Measurements from ENCODE around the gene PCDH9.

Gene PCDH9

DNA sequence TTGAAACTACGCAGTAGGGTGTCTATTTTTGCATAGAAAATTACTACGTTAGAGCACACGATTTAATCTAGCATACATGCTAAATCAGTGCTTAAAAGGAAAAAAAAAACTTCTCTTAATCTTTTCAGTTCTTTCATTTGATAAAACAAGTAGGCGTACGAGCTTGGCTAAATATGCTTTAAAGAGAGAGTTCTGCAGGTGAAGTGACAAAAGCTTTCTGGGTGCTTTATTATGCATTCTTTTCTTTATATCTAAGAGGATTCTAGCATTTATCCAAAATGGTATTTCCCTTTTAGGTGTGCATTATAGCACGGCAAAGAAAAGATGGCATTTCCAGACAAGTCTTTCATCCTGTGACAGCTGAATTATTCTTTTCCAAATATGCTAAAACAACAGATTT lies 281.2 kb downstream of the PCDH9 start:
- Mint-ChIP-seq H3K36me3 (ENCODE audit: low read depth) (no peaks in the 10 kb centered on the region), H3K4me1 (ENCODE audit: low read depth) (no peaks in the 10 kb centered on the region), H3K27ac (no peak overlapping the region), H3K9me3 (no peaks in the 10 kb centered on the region), H3K4me3 (no peak overlapping the region), H3K27me3 (no peaks in the 10 kb centered on the region)
- intact Hi-C loops (cut with micrococcal nuclease) = no loop called here

DNA sequence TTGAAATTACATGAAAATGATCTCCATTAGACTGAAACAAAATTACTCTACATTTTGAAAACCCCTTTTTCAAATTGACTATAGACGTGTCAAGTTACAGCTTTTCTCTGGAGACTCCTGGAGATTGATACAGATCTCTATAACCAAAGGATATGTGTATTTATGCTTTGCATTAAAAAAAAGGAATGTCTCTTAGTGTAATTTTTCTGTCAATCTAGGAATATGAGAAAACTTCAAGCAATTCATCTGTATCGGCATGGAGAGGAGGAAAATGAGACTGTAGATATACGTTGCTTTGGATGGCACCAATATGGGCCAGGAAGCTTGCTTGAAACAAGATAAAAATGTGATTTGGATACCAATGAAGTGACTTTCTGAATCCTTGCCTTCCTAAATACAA lies 286.6 kb downstream of the PCDH9 start:
- no peaks in the 10 kb centered on the region for H3K9me3 Mint-ChIP-seq
- no peaks in the 10 kb centered on the region for H3K27me3 Mint-ChIP-seq
- no peaks in the 10 kb centered on the region for H3K4me1 Mint-ChIP-seq (ENCODE audit: low read depth)
- H3K27ac Mint-ChIP-seq = no peak overlapping the region
- no peak overlapping the region for H3K4me3 Mint-ChIP-seq
- no peaks in the 10 kb centered on the region for H3K36me3 Mint-ChIP-seq (ENCODE audit: low read depth)
- intact Hi-C loops (cut with micrococcal nuclease) = no loop called here

DNA sequence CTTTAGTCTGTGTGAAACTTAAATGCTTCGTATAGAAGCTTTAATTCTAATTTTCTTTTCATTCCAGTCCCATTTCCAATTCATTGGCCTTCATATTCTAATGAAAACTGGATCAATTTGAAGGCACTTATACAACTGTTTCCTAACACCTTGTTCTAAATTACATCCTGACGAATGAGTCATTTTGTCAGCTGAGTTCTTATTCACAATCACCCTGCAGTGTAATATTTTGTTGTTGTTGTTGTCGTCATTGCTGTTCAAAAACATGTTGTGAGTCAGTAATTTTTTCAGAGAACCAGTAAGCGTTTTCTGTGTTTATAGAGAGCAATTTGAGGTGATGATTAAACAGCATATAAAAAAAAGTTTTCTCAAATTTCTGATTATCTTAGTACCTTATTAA lies 290.0 kb downstream of the PCDH9 start:
- H3K27me3 Mint-ChIP-seq = no peaks in the 10 kb centered on the region
- no peak overlapping the region for H3K4me3 Mint-ChIP-seq
- H3K27ac Mint-ChIP-seq = no peak overlapping the region
- H3K36me3 Mint-ChIP-seq (ENCODE audit: low read depth) = no peaks in the 10 kb centered on the region
- intact Hi-C loops (cut with micrococcal nuclease) = no loop called here
- no peaks in the 10 kb centered on the region for H3K9me3 Mint-ChIP-seq
- H3K4me1 Mint-ChIP-seq (ENCODE audit: low read depth) = no peaks in the 10 kb centered on the region

DNA sequence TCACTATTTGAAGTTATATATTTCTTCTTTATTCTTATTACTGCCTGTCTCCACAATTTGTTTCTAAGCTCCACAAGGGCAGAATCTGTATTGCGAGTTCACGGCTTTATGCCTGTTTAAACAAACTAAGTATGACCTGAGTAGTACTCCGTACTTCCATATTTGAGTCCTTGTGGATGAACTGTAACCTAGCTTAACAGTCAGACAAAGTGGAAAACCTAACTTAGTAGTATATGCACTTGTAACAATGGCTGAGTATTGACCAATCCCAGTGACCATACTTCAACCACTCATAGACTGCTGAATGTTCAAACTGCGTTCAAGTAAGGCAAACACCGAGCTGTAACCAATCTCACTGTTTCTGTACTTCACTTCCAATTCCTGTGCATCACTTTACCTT lies 292.7 kb downstream of the PCDH9 start:
- no peak overlapping the region for H3K27ac Mint-ChIP-seq
- H3K4me3 Mint-ChIP-seq = no peak overlapping the region
- H3K36me3 Mint-ChIP-seq (ENCODE audit: low read depth) = no peaks in the 10 kb centered on the region
- H3K9me3 Mint-ChIP-seq = no peaks in the 10 kb centered on the region
- H3K4me1 Mint-ChIP-seq (ENCODE audit: low read depth) = no peaks in the 10 kb centered on the region
- intact Hi-C loops (cut with micrococcal nuclease) = no loop called here
- no peaks in the 10 kb centered on the region for H3K27me3 Mint-ChIP-seq

DNA sequence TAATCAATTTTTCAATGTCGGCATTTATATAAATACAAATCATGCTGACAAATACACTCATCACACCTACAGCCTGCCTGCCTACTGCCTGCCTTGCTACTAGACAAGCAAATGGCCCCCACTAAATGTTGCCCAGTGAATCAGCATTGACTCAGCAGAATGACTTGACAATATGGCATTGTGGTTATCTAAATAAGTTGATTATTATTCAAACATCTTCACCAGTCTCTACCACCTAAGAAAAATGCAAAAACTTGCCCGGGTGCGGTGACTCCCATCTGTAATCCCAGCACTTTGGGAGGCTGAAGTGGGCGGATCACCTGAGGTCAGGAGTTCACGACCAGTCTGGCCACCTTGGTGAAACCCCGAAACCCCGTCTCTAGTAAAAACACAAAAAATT lies 296.1 kb downstream of the PCDH9 start:
- intact Hi-C loops (cut with micrococcal nuclease) = no loop called here
- no peaks in the 10 kb centered on the region for H3K9me3 Mint-ChIP-seq
- no peaks in the 10 kb centered on the region for H3K27me3 Mint-ChIP-seq
- H3K4me3 Mint-ChIP-seq = no peak overlapping the region
- no peaks in the 10 kb centered on the region for H3K4me1 Mint-ChIP-seq (ENCODE audit: low read depth)
- H3K27ac Mint-ChIP-seq = no peak overlapping the region
- no peaks in the 10 kb centered on the region for H3K36me3 Mint-ChIP-seq (ENCODE audit: low read depth)

DNA sequence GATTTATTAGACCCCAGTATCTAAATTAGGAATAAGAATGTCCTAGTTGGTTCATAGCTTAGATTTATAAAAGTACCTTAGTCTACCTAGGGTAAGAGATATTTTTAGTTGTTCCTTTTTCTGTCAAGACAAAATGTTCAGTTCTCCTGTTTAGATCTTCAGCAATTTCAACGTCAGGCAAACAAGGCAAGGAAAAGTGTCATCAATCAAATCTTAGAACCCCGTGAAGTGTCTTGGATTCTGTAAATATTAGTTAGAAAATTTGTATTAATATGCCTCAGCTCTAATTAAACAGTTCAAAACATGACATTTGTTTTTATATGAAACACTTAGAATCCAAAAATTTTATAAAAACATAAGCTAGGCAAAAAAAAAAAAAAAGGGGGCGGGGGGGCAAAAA lies 296.6 kb downstream of the PCDH9 start:
- H3K4me1 Mint-ChIP-seq (ENCODE audit: low read depth) = no peaks in the 10 kb centered on the region

DNA sequence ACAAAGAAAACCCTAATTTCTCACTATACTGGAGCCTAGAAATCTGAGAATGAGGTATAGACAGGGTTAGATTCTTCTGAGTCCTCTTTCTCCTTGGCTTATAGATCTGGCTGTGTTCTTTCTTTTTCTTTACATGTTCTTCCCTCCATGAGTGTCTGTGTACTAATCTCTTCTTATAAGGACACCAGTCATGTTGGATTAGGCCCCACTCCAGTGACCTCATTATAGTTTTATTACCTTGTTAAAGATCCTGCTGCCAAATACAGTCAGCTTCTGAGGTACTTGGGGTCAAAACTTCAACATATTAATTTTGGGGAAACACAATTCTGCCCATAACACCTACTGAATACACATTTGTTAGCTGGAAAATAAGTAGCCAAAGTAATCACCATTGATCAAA lies 302.6 kb downstream of the PCDH9 start:
- no peaks in the 10 kb centered on the region for H3K36me3 Mint-ChIP-seq (ENCODE audit: low read depth)
- no peaks in the 10 kb centered on the region for H3K9me3 Mint-ChIP-seq
- intact Hi-C loops (cut with micrococcal nuclease) = no loop called here
- no peaks in the 10 kb centered on the region for H3K27me3 Mint-ChIP-seq
- no peak overlapping the region for H3K27ac Mint-ChIP-seq
- H3K4me1 Mint-ChIP-seq (ENCODE audit: low read depth) = no peaks in the 10 kb centered on the region
- no peak overlapping the region for H3K4me3 Mint-ChIP-seq

More for the DNA sequence above, 296.6 kb downstream of the PCDH9 start:
- no peak overlapping the region for H3K27ac Mint-ChIP-seq
- no peaks in the 10 kb centered on the region for H3K27me3 Mint-ChIP-seq
- intact Hi-C loops (cut with micrococcal nuclease) = no loop called here
- no peaks in the 10 kb centered on the region for H3K36me3 Mint-ChIP-seq (ENCODE audit: low read depth)
- H3K4me3 Mint-ChIP-seq = no peak overlapping the region
- no peaks in the 10 kb centered on the region for H3K9me3 Mint-ChIP-seq

DNA sequence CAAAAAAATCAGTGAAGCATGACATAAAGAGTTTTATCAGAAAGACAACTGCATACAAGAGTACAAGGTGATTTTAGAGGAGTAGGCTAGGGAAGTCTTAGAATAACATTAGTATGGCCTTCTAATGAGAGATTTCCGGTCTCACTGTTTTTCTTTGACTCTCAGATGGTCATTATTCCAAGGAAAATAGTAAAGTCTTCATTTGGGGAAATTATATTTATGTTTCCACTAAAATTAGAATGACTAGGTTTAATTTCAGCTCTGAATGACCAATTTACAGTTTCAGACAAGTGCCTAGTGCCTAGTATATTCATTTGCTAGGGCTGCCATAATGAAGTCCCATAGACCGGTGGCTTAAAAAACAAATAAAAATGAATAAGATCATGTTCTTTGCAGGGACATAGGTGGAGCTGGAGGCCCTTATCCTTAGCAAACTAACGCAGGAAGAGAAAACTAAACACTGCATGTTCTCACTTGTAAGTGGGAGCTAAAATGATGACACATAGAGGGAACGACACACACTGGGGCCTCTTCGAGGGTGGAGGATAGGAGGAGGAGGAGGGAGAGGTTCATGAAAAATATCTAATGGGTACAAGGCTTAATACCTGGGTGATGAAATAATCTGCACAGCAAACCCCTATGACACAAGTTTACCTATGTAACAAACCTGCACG lies 303.1 kb downstream of the PCDH9 start:
- Mint-ChIP-seq H3K4me3 (no peak overlapping the region), H3K27ac (no peak overlapping the region), H3K9me3 (no peaks in the 10 kb centered on the region), H3K4me1 (ENCODE audit: low read depth) (no peaks in the 10 kb centered on the region), H3K36me3 (ENCODE audit: low read depth) (no peaks in the 10 kb centered on the region), H3K27me3 (no peaks in the 10 kb centered on the region)
- intact Hi-C loops (cut with micrococcal nuclease) = no loop called here

DNA sequence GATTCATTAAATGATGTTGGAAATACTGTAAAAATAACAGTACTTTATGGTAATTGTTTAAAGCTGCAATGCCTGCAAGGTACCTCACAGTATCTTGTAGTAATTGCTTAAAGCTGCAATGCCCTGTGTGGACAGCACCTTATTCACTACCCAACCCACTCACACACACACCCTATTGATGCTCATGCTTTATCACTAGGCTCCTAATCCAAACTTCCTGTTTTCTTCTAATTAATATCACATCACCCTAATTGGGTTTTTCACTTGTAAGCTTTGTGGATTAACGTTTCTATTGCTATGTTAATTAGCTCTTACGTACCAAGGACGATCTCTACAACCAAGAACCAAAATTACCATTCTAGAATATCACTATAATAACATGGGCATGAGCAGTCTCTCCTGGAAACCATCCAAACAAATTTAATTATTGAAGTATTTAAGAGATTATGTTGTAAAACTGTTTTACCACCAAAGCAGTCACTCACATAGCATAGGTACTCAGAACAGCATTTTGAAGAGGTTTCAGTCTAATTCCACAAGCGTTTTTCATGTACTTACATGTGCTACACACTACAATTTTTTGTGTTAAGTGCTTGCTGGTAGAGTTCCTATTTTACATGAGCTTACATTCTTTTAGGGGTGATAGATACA lies 303.8 kb downstream of the PCDH9 start:
- Mint-ChIP-seq H3K4me1 (ENCODE audit: low read depth) (no peaks in the 10 kb centered on the region), H3K36me3 (ENCODE audit: low read depth) (no peaks in the 10 kb centered on the region), H3K4me3 (no peak overlapping the region), H3K27ac (no peak overlapping the region), H3K9me3 (no peaks in the 10 kb centered on the region), H3K27me3 (no peaks in the 10 kb centered on the region)
- intact Hi-C loops (cut with micrococcal nuclease) = no loop called here

DNA sequence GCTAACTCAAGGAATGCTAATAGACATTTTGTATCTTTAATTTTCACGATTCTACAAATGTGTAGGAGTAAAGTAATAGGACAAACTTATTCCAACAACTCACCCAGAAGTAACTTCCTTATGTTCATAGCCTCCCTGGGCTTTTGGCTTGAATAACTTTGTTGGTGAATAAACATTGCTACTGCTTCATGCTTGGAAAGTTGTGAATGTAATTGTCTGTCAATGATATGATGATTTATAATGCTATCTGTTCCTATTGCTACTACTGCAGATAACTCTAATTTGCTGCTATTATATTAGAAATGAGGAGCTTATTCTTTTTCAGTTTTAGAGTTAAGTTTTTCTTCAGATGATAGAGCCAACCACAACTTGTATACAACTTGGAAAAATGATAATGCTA lies 307.7 kb downstream of the PCDH9 start:
- H3K4me3 Mint-ChIP-seq = no peak overlapping the region
- H3K9me3 Mint-ChIP-seq = peaks cover 10% of the 10 kb centered on the region
- H3K27ac Mint-ChIP-seq = no peak overlapping the region
- H3K4me1 Mint-ChIP-seq (ENCODE audit: low read depth) = no peaks in the 10 kb centered on the region
- H3K36me3 Mint-ChIP-seq (ENCODE audit: low read depth) = no peaks in the 10 kb centered on the region
- no peaks in the 10 kb centered on the region for H3K27me3 Mint-ChIP-seq
- intact Hi-C loops (cut with micrococcal nuclease) = no loop called here

DNA sequence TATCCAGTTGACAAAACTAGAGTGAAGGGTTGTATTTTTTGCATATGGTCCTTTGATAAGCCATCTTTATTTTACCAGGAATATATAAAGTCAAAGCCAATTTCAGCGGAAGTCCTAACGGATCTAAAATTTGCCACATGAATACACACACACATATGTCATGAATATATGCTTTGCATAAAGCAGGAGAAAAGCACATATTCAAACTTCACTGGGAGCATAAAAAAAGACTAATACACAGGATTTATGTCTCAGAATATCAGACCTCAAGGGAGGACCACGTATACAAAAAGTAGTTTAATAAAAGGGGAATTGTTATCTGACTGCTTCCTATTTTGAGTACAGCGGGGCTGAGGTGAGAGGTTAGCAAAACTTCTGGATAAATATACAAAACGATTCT lies 308.7 kb downstream of the PCDH9 start:
- no peak overlapping the region for H3K4me3 Mint-ChIP-seq
- H3K9me3 Mint-ChIP-seq = peaks cover 10% of the 10 kb centered on the region
- no peaks in the 10 kb centered on the region for H3K27me3 Mint-ChIP-seq
- H3K36me3 Mint-ChIP-seq (ENCODE audit: low read depth) = no peaks in the 10 kb centered on the region
- H3K4me1 Mint-ChIP-seq (ENCODE audit: low read depth) = no peaks in the 10 kb centered on the region
- no peak overlapping the region for H3K27ac Mint-ChIP-seq
- intact Hi-C loops (cut with micrococcal nuclease) = no loop called here

DNA sequence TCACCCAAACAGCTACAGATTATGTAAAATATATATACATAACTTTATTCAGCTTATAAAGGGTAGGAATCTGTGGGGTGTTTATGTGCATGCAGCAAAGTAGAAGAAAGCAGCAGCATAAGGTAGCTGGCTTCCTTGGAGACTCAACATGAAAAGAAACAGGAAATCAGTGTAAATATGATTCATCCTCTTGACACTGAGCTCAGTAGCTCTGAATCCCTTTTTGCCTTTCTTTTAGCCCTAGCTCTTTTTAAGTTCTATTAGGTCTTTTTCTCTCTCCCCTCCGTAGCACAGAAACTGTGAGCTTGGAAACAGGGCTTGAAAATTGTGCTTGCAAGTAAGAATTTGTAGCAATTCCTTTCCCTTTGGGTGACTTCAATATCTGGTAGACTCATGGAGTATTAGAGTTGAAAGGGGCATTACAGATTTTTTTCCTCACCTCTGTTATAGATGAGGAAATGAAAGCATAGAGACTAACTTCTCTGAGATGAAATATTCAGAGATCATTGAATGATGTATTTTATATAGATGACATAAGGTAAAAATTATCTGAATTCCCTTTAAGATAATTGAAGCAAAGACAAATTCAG lies 314.4 kb downstream of the PCDH9 start:
- Mint-ChIP-seq H3K4me1 (ENCODE audit: low read depth) (no peaks in the 10 kb centered on the region), H3K9me3 (peaks cover 10% of the 10 kb centered on the region), H3K36me3 (ENCODE audit: low read depth) (no peaks in the 10 kb centered on the region), H3K4me3 (no peak overlapping the region), H3K27me3 (no peaks in the 10 kb centered on the region), H3K27ac (no peak overlapping the region)
- intact Hi-C loops (cut with micrococcal nuclease) = no loop called here

DNA sequence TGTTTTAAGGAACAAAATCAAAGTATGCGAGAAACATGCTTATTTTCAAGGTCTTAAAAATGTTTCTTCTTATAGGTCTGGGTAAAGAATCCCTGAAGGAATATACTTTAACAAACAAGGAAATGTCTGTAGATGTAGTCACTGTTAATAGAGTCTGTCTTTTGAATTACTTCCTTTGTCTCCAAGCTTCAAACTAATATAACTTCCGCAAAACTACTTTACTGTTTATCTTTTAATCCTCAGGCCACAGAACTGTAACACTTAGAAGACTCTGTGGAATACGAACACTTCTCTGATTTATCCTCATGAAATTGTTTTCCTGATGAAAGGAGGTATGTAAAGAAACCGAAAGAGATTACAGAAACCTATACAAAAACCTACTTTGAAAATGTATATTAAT lies 316.0 kb downstream of the PCDH9 start:
- intact Hi-C loops (cut with micrococcal nuclease) = no loop called here
- no peak overlapping the region for H3K4me3 Mint-ChIP-seq

DNA sequence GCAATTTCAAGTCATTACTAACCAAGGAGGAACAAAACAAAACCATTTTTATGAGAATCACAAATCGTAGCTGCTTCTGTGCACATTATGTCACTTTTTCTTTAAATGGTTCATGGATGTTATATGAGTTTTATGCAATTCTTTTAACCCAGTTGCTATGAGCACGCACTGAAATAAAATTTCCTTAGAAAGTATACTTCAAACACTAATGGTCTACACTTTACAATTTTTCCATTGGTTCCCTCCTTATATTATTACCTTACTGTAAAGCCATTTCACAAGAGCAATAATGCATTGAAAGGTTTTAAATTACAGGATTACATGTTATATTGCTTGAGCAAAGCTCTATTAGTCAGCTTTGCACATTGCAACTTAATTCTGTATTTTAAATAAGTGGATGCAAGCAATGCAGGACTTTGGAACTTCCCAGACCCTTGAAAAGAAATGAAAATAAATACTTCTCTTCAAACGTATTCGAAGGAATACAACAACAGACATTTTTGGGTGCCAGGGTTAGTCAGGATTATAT lies 318.7 kb downstream of the PCDH9 start:
- no peak overlapping the region for H3K27ac Mint-ChIP-seq
- H3K36me3 Mint-ChIP-seq (ENCODE audit: low read depth) = no peaks in the 10 kb centered on the region
- H3K27me3 Mint-ChIP-seq = no peaks in the 10 kb centered on the region
- peaks cover 9% of the 10 kb centered on the region for H3K9me3 Mint-ChIP-seq
- H3K4me1 Mint-ChIP-seq (ENCODE audit: low read depth) = no peaks in the 10 kb centered on the region
- intact Hi-C loops (cut with micrococcal nuclease) = no loop called here
- H3K4me3 Mint-ChIP-seq = no peak overlapping the region

More for the DNA sequence above, 316.0 kb downstream of the PCDH9 start:
- Mint-ChIP-seq H3K9me3 (peaks cover 14% of the 10 kb centered on the region), H3K27ac (no peak overlapping the region), H3K36me3 (ENCODE audit: low read depth) (no peaks in the 10 kb centered on the region), H3K27me3 (no peaks in the 10 kb centered on the region), H3K4me1 (ENCODE audit: low read depth) (no peaks in the 10 kb centered on the region)

All from dendritic cell treated with granulocyte-macrophage colony-stimulating factor and Interleukin-4, amounts not matched to agents 40 ng/mL and 50 ng/mL, for 4 days (primary cell).